Gastroesophageal sphincter (tissue), 4 donors: Measurements from ENCODE around the gene ADAT3. TPM values are rescaled to one million over a fixed set of nuclear protein-coding genes. Genes with fewer than 3 reads are reported as not detected.
A peak's percentile ranks its signal among the peaks of the same experiment; 100 is the strongest.

Experiments
- ATAC-seq: fragments of 150-250 bp; one replicate; pipeline ENCODE4 v1.9.1; 2016; ENCODE audit warnings: mild to moderate bottlenecking, moderate library complexity
- H3K27ac ChIP-seq, 4 donors: fragments of 200-600 bp; sonication (generic) in 3 of 4; 1 replicate in 3 of 4; 2 replicates in 1 of 4; pipeline ENCODE4 v1.5.1; 2016 to 2019
- H3K27me3 ChIP-seq: fragments of 200-600 bp; sonication (generic); one replicate; pipeline ENCODE4 v1.5.1; 2019
- H3K36me3 ChIP-seq, 2 donors: fragments of 200-600 bp; sonication (generic); one replicate each; pipeline ENCODE4 v1.5.1; 2019; ENCODE audit warnings: control low read depth in 1 of 2
- H3K4me1 ChIP-seq, 3 donors: fragments of 200-600 bp; sonication (generic); 1 replicate in 2 of 3; 2 replicates in 1 of 3; pipeline ENCODE4 v1.5.1; 2016 to 2019; ENCODE audit warnings: control low read depth in 2 of 3
- H3K4me3 ChIP-seq, 2 donors: fragments of 200-600 bp; sonication (generic); one replicate each; pipeline ENCODE4 v1.5.1; 2019; ENCODE audit warnings: mild to moderate bottlenecking in 1 of 2, moderate library complexity in 1 of 2
- H3K9me3 ChIP-seq, 3 donors: fragments of 200-600 bp; sonication (generic); one replicate each; pipeline ENCODE4 v1.5.1; 2017 to 2019; ENCODE audit warnings: control low read depth in 2 of 3
- EP300 ChIP-seq: sonication (generic); formaldehyde crosslinking; IDR thresholded peaks from one replicate; pipeline ENCODE4 v1.6.1; 2017; ENCODE audit warnings: antibody characterized with exemption, mild to moderate bottlenecking
- POLR2A ChIP-seq, 2 donors: fragments of 450-650 bp; IDR thresholded peaks; one replicate each; pipeline ENCODE4 v1.6.1; 2017; ENCODE audit warnings: antibody characterized with exemption in 2 of 2, mild to moderate bottlenecking in 2 of 2, moderate library complexity in 1 of 2
- POLR2AphosphoS5 ChIP-seq: sonication (generic); formaldehyde crosslinking; IDR thresholded peaks from one replicate; pipeline ENCODE4 v1.6.1; 2017; ENCODE audit warnings: antibody characterized with exemption
- WGBS, 2 donors: methylation state at CpG; one replicate each; pipeline ENCODE4 v1.1.5; 2018; ENCODE audit warnings: low coverage in 1 of 2; 5-methylcytosine and 5-hydroxymethylcytosine counted together
- total RNA-seq, 4 donors: library from RNA; depleted of rRNA; stranded (reverse); fragments of >200 nt; gene quantifications; one replicate each; pipeline ENCODE4 v1.1.0, GENCODE V29; 2016
- TF ChIP-seq, protein P1 (sequence below), 4 experiments: fragments of 200-600 bp in 2 of 4; fragments of 450-650 bp in 2 of 4; sonication (generic) in 1 of 4; IDR thresholded peaks; one replicate each; pipeline ENCODE4 v1.5.1; 2017 to 2019; ENCODE audit warnings: antibody characterized with exemption in 4 of 4, mild to moderate bottlenecking in 2 of 4, moderate library complexity in 2 of 4

The ADAT3 gene
- total RNA-seq, 4 donors from 2014 or later: 0.47 to 4.2 (median 2.3) TPM

DNA sequence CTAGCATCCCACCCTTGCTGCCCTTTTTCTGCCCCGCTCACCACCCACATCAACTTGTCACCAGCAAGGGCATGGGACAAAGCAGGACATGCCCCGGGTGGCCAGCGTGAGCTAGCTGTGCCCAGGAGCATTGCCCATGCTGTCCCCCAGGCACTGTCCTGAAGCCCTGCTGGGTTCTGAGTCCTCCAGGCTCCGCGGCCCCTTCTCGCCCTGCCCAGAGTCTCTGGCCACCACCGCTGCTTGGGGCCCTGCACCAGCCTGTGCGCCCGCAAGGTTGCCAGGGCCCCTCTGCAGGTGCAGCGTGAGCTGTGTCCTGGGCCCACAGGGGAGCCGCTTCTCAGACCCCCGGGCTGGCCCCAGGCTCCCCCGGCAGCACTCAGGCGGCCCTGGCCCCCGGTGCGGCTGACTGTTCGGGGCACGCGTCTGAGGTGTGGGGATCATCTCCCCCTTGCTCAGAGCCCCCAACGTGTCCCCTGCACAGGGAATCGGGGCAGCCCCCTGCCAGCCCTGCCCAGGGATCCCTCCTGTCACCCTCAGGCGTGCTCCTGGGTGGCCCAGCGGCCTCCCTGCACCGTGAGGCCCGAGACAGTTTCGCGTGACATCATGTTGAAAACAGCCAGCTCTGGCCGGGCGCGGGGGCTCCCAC is 39.8 kb downstream of the ADAT3 start:
- Histone ChIP-seq H3K27me3 (no peaks in the 10 kb centered on the region), H3K4me1 (peaks cover 0 to 47% (median 20%) of the 10 kb centered on the region in 3 donors), H3K4me3 (no peak overlapping the region), H3K27ac (no peak overlapping the region), H3K36me3 (peaks cover 0 to 6% of the 10 kb centered on the region in 2 donors), H3K9me3 (no peaks in the 10 kb centered on the region)
- ATAC-seq: no peak
- no CpG with 5 or more reads among the region's 30 CpGs for WGBS, 2 donors
- TF ChIP-seq POLR2AphosphoS5 (no peak), EP300 (no peak), POLR2A (IDR thresholded peaks at IDR 0.05) (no peak)
- TF ChIP-seq, protein P1, sequence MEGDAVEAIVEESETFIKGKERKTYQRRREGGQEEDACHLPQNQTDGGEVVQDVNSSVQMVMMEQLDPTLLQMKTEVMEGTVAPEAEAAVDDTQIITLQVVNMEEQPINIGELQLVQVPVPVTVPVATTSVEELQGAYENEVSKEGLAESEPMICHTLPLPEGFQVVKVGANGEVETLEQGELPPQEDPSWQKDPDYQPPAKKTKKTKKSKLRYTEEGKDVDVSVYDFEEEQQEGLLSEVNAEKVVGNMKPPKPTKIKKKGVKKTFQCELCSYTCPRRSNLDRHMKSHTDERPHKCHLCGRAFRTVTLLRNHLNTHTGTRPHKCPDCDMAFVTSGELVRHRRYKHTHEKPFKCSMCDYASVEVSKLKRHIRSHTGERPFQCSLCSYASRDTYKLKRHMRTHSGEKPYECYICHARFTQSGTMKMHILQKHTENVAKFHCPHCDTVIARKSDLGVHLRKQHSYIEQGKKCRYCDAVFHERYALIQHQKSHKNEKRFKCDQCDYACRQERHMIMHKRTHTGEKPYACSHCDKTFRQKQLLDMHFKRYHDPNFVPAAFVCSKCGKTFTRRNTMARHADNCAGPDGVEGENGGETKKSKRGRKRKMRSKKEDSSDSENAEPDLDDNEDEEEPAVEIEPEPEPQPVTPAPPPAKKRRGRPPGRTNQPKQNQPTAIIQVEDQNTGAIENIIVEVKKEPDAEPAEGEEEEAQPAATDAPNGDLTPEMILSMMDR (IDR thresholded peaks at IDR 0.05): no peak

DNA sequence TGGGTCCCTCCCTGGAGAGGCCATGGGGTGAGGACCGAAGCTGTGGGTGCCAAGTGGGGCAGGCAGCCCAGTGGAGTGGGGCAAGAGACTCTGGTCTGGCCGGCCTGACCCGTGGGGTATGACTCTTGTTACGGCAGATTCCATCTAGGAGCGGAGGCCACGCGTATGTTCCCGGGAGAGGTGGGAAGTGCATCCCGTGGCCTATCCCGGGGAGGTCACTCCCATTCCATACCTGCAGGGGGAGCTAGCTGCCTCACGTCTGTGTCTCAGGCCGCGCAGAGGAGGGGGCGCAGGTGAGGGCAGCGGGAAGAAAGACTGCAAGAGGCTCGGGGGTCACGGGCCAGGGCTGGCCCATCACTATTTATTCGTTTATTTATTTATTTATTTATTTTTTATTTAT is 40.7 kb downstream of the ADAT3 start:
- H3K27ac ChIP-seq: no peak overlapping the region
- no peak for ATAC-seq
- 0 to 47% methylated on average over 1 to 11 of the region's 18 CpGs for WGBS, 2 donors
- no peak overlapping the region for H3K4me3 ChIP-seq
- H3K36me3 ChIP-seq: peaks cover 0 to 12% of the 10 kb centered on the region in 2 donors
- no peaks in the 10 kb centered on the region for H3K9me3 ChIP-seq
- no peaks in the 10 kb centered on the region for H3K27me3 ChIP-seq
- no peak for TF ChIP-seq POLR2AphosphoS5
- TF ChIP-seq POLR2A (IDR thresholded peaks at IDR 0.05): no peak
- TF ChIP-seq, protein P1 (IDR thresholded peaks at IDR 0.05): peak in 3 of 4 experiments; percentile 41 to 69 (median 52)
- no peak for TF ChIP-seq EP300
- peaks cover 0 to 42% (median 20%) of the 10 kb centered on the region in 3 donors for H3K4me1 ChIP-seq

DNA sequence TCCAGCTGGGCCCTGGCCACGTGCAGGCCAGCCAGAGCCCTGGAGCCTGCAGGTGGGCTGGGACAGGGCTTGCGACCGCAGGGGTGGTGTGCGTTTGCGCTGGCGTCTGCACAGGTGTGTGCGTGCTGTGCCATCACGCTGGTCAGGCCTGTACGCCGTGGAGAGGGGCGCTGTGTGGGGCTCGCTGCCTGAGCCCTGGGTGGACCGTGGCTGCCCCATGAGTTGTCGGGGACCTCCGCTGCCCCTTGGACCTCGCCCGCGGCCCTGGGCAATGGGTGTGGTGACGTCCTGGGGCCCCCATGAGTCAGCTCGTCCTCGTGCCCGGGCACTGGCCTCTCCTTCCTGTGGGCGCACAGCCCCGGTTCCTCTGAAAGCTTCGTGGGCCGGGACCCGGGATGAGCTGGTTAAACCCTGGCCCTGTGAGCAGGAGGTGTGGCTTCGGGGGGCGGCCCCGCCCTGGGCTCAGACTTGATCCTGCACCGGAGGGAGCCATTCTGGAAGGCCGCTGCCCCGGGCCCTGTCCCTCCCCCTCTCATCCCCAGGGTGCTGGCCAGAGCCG is 42.5 kb downstream of the ADAT3 start:
- H3K4me1 ChIP-seq: peaks cover 0 to 32% (median 16%) of the 10 kb centered on the region in 3 donors
- H3K27me3 ChIP-seq: no peaks in the 10 kb centered on the region
- TF ChIP-seq POLR2AphosphoS5: no peak
- TF ChIP-seq, protein P1 (IDR thresholded peaks at IDR 0.05): no peak
- TF ChIP-seq EP300: no peak
- no CpG with 5 or more reads among the region's 34 CpGs for WGBS, 2 donors
- H3K9me3 ChIP-seq: no peaks in the 10 kb centered on the region
- H3K4me3 ChIP-seq: no peak overlapping the region
- peaks cover 0 to 21% of the 10 kb centered on the region in 2 donors for H3K36me3 ChIP-seq
- no peak for ATAC-seq
- no peak overlapping the region for H3K27ac ChIP-seq

DNA sequence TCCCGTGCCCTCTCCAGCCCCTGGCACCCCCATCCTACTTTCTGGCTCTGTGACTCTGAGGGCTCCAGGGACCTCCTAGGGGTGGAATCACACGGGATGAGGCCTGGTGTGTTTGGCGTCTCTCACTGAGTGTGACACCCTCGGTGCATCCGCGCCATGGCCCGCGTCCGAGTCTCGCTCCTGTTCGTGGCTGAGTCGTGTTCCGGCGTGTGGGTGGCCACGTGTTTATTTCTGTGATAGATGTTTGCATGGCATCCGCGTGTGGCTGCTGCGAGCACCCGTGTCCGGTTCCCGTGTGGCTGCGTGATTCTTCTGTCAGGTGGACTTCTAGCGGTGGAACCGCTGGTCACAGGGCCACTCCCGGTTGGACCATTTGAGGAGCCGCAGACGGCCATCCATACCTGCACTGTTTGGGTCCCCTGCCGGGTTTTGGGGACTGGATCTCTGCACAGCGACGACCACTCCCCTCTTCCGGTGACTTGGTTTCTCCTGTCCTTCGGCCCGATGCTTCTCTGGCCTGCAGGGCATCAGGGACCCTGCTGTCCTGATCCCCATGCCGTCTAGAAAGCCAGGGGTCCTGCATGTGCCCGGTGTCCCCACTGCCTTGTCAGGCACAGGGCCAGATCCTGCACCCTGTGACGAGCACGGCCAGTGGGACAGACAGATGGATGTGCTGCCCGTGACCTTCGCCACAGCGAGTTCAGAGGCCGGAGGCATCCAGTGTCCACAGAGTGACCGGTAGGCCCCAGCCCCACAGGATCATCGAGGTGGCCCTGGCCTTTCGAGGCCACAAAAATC is 44.3 kb downstream of the ADAT3 start:
- WGBS, 2 donors: 85 to 94% methylated on average over 4 to 12 of the region's 44 CpGs
- Histone ChIP-seq H3K27me3 (no peaks in the 10 kb centered on the region), H3K4me3 (no peak overlapping the region), H3K4me1 (peaks cover 0 to 23% (median 7%) of the 10 kb centered on the region in 3 donors), H3K36me3 (peaks cover 0 to 38% of the 10 kb centered on the region in 2 donors), H3K9me3 (no peaks in the 10 kb centered on the region), H3K27ac (no peak overlapping the region)
- ATAC-seq: no peak
- TF ChIP-seq POLR2A (IDR thresholded peaks at IDR 0.05): no peak
- TF ChIP-seq POLR2AphosphoS5: no peak

DNA sequence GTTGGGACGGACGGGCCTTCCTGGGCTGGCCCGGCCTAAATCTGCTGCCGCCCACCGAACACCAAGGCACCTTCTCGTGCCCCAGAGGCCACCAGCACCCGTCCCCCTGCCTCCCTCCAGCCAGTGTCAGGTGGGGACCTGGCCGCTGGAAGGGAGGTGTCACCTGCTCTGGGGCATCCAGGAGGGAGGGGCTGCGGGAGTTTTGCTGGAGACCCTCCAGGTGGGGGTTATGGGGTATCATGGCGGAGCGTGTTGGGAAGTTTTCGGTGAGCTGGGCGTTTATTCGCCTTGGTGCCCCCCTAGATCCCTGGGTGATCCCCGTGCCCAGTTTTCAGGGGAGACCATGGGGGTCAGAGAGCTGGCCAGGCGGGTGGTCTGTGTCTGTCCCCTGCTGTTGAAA is 45.4 kb downstream of the ADAT3 start:
- H3K27me3 ChIP-seq: no peaks in the 10 kb centered on the region
- H3K4me3 ChIP-seq: no peak overlapping the region
- H3K27ac ChIP-seq: no peak overlapping the region
- 100% methylated on average over 2 of the region's 16 CpGs; no CpG with 5 or more reads in 1 of the 2 donors for WGBS, 2 donors
- TF ChIP-seq POLR2A (IDR thresholded peaks at IDR 0.05): no peak
- no peak for TF ChIP-seq POLR2AphosphoS5
- TF ChIP-seq, protein P1 (IDR thresholded peaks at IDR 0.05): no peak
- TF ChIP-seq EP300: no peak
- ATAC-seq: no peak
- H3K36me3 ChIP-seq: peaks cover 0 to 38% of the 10 kb centered on the region in 2 donors
- H3K9me3 ChIP-seq: no peaks in the 10 kb centered on the region
- peaks cover 0 to 15% (median 0%) of the 10 kb centered on the region in 3 donors for H3K4me1 ChIP-seq
